PFSK-1 (cell line): Measurements from ENCODE around the gene CMBL.

Source experiments
- FOXP2 ChIP-seq: optimal IDR thresholded peaks from 2 replicates; pipeline ENCODE3; 2011; ENCODE audit warnings: borderline replicate concordance, control low read depth, inconsistent platforms; ENCODE audit not compliant: insufficient read depth; ENCODE audit errors: extremely low read length, extremely low read depth
- POLR2AphosphoS5 ChIP-seq: IDR thresholded peaks from 2 replicates; pipeline ENCODE4 v1.6.1; 2012; ENCODE audit warnings: low read depth, mild to moderate bottlenecking, control low read depth, low read length, moderate library complexity
- REST ChIP-seq, 2 experiments: IDR thresholded peaks; 2 replicates each; pipeline versions ENCODE4 v1.6.1 to v1.8.0; 2011 to 2012; ENCODE audit warnings: low read depth in 2 of 2, low read length in 2 of 2, control low read depth in 1 of 2, inconsistent platforms in 1 of 2, mild to moderate bottlenecking in 1 of 2, moderate library complexity in 1 of 2; ENCODE audit not compliant: insufficient read depth in 1 of 2
- SIN3A ChIP-seq: IDR thresholded peaks from 2 replicates; pipeline ENCODE4 v1.6.1; 2012; ENCODE audit warnings: mild to moderate bottlenecking, low read length, moderate library complexity, borderline replicate concordance; ENCODE audit not compliant: insufficient read depth
- TAF1 ChIP-seq: IDR thresholded peaks from 2 replicates; pipeline ENCODE4 v1.6.1; 2012; ENCODE audit warnings: low read length, control low read depth, borderline replicate concordance; ENCODE audit not compliant: insufficient read depth

GRCh38 chr5:10300246-10300645 lies 7.5 kb downstream of the CMBL start:
- TF ChIP-seq SIN3A (no peak), POLR2AphosphoS5 (no peak), TAF1 (no peak), REST (IDR thresholded peaks at IDR 0.05; ENCODE audit: insufficient read depth in 1 of 2, low read depth in 2 of 2, low read length in 2 of 2) (no peak), FOXP2 (no peak)
